Activated CD4-positive, alpha-beta T cell treated with anti-CD3 and anti-CD28 coated beads, Interleukin-2, Interleukin-6, amounts not matched to agents 100 ng/mL and 50 ng/mL, durations not matched to agents 16 hours and 8 hours (primary cell): ENCODE results near the gene ISLR2.

Source experiments
- DNase-seq: peaks from one replicate; pipeline ENCODE4 v3.0.0-alpha.2; 2020

ISLR2 gene

GRCh38 chr15:74128785-74129585, 1.4 kb upstream of the ISLR2 start:
- no peak for DNase-seq

DNA sequence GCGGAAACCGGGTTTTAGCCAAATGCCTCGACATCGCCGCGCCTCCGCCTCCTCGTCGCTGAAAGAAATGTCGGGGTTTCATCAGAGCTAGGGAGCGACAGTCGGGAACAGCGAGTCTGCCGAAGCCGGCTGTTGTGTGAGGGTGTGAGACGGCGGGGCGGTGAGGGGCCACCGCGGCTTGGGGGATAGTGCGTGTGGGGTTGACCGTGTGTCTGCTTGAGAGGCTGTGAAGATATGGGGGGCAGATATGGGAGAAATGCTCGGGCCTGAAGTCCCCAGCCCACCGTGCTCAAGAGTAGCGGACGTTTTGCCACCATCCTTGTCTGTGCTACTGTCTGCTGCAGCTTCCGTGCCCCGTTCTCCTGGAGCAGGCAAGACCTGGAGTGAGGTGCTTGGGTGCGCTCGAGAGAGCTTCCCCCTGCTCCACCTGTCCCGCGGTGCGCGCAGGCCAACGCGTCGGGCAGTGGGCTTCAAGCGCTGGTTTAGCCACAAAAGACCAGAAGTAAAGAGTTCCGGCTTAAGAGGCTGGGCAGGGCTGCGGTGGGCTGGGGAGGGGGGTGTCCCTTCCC, 716 bp upstream of the ISLR2 start:
- DNase-seq, result no peak

GRCh38 chr15:74130849-74131627, 652 bp downstream of the ISLR2 start:
- DNase-seq, result no peak

DNA sequence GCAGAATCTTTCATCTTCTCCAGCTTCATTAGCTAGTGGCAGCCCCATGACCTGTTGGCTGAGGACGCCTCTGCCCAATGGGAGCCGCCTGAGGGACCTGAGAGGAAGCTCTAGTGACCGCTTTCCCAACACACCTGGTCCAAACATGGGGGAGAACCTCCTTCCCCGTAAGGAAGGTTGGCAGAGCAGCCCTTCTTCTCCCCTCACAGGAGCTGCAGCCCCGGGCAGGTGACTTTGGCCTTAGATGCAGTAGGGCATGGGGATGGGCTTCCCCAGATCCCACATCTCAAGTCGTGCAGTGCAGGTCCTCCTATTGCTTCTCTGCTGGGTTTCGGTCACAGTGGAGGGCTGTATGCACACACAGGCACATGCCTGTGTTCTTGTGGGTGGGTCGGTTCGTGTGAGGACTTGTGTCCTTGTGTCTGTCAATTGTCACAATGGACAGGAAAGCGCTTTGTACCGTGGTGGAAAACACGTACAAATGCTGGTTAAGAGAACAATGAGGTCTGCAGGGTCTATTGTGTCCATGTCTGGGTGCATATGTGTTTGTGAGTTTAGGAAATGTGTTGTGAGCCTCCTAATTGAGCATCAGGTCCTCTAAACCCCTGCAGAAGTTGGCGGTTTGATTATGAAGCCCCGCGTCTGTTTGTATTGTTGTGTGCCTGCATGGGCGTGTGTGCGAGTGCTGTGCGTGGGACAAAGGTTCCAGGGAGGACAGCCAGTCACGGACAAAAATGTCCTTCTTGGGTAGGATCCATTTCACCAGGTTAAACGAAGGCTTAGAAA, 1.4 kb downstream of the ISLR2 start:
- no peak for DNase-seq

- DNase-seq, result peak; percentile 36
Measured at GRCh38 chr15:74132681-74133651, 2.6 kb downstream of the ISLR2 start.

- DNase-seq, result no peak
Measured at GRCh38 chr15:74133694-74134386, 3.5 kb downstream of the ISLR2 start.

GRCh38 chr15:74134387-74135027, 4.1 kb downstream of the ISLR2 start:
- DNase-seq, result peak; percentile 39

GRCh38 chr15:74135041-74135565, 4.7 kb downstream of the ISLR2 start:
- DNase-seq, result no peak

GRCh38 chr15:74136540-74136813, 6.1 kb downstream of the ISLR2 start:
- DNase-seq, result no peak

DNA sequence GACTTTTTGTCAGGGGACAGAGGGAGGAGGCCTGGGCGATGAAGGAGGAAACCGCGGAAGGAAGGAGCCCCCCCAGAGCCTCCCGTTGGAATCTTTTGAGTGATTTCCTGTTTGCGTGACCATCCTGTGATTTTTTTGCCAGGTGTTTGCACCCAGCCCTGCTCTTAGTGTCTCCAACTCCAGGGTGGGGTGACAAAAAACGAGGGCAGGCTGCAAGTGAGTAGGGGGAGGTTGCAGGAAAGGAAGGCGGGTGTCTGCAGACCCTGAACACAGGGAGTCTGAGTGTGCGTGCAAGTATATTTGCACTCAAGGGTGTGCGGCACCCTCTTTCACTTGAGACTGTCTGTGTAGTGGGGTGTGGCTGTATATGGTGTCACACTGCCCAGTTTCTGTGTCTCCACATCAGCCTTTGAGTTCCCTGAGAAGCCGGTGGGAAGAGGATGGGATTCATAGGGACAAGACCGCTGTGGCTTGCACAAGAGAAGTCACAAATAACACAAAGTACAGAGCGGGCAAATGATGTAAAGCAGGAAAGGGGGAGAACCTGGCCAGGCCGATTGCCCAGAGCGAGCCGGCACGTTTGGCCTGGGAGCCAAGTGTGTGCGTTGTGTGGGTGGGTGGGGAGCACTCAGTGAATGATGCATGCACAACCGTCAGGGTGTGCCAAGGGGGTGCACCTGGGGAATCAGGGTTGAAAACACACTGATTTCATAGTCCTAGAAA, 6.6 kb downstream of the ISLR2 start:
- no peak for DNase-seq

DNA sequence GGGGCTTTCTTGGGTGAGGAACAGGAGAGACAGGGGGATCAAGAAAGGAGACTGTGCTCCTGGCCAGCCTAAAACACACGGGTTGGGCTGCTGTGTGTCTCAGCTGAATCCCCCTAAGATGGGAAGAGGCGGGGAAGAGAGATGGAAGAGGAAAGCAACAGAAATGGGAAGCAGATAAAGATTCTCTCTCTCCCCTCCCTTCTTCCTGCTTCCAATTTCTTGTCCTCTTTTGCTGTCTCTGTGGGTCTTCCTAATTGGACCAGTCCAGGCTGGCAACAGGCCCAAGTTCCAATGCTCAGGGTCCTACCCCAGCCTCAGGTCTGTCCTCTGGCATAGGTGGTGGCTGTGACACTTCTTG, 7.1 kb downstream of the ISLR2 start:
- DNase-seq, result no peak

GRCh38 chr15:74138642-74139041, 8.3 kb downstream of the ISLR2 start:
- no peak for DNase-seq

- DNase-seq, result no peak
Measured at GRCh38 chr15:74141591-74141990, 11.2 kb downstream of the ISLR2 start.

DNA sequence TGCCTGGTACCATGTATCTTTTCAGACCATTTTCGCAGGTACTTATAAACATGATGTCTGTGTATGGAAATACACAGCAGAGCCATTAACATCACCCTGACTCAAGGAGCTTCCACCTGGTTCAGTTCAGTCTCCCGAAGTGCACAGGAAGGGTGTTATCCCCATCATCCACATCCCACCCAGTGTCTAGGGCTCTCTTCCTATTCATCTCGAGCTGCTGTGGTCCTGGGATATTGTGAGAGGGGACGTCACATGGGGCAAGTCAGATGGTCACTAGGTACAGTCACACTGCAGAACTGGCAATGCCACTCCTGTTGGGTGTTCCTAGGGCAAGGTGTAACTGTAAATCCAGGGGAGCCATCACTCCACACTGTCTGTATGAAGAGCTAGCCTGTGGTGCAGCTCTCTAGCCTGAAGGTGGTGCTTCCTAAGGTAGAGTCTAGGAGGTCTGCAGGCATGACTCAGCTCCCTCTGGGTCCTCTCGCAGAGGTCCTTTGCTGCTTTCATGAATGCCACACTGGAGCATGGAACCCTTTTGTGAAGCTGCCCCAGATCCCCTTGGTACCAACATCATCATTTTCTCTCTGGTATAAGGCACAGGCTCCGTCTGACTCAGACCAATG, 13.9 kb downstream of the ISLR2 start:
- DNase-seq, result no peak

GRCh38 chr15:74146277-74146800, 16.0 kb downstream of the ISLR2 start:
- no peak for DNase-seq

DNA sequence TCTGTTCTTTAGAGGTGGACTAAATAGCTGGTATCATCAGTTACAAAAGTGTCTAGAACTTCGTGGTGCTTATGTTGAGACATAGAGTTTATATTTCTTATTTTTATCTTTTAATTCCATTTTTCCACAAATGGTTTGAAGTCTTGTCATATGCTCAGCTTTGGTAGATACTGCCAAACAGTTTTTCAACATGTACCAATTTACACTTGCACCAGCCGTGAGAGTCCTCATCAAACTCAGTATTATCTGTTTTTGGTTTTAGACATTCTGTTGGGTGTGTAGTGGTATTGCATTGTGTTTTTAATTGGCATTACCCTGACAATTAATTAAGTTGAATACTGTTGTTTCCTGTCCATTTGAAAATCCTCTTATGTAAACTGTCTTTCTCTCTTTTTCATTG, 16.7 kb downstream of the ISLR2 start:
- DNase-seq, result no peak

DNA sequence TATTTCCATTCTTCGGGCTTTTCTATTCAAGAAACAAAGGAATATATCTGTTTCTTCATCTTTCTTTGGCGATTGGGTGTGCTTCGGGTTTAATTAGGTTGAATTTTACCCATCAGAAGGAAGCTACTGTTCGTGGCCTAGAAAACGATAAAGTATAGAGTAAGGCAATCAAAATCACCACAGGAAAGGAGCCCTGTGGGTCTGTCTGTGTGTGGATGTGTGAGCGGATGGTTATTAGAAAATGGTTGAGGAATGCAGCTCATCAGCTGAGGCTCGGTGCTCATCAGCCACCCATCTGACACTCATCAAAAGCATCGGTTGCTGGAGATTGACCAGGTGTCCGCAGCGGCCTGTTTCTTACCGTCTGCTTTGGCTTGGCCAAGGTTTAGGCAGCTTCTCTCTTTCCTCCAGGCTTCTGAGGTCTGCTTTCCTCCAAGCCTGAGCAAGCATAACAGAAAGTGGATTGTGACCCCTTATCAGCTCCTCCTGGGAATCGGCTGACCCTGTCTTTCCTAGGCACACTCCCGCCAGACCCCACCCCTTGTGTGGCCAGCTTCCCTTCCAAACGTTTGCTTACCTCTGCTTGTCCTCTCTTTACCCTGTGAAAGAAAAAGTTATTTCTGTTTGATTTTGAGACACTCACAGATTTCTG, 25.5 kb downstream of the ISLR2 start:
- DNase-seq, result no peak

DNA sequence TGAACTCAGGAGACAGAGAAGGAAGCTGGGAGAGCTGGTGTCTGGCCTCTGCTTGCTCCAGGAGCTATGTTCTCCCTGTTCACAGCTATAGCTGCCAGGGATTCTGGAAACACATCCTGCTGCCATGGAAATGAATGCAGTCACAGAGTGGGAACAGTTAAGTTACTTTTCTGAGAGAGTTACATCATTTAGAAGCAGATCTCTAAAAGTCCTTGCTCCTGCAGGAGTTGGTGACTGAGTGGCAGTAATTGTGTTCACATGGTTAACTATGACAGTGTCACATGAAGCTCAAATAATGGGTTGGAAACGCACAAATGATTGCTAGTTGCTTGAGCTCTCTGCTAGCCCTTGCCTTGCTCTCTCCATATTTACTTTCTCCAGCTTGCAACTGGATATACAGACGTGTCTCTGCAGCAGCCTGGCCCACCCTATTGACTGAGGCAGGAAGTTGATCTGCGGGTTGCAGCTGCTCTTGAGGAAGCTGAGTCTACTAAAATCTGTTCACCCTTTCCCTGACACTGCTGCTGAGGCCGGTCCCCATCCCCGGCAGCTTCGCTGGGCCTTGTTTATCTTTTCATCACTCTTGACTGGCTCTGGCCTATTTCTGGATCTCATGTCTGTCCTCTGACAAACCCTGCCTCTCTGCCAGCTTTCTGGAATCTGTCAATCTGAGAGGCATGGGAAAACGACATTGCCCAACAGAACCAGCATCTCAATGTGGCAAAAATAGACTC, 26.5 kb downstream of the ISLR2 start:
- DNase-seq, result no peak
